GM12878 (cell line): Measurements from ENCODE around the gene SLC13A3. TPM values are rescaled to one million over a fixed set of nuclear protein-coding genes. Genes with fewer than 3 reads are reported as not detected.
A peak's percentile ranks its signal among the peaks of the same experiment; 100 is the strongest.

Experiments used
- ASH2L ChIP-seq: fragments of 300-600, 200-600 bp; sonication (generic); IDR thresholded peaks from 2 replicates; pipeline ENCODE4 v1.6.1; 2017; ENCODE audit warnings: low read depth, mild to moderate bottlenecking, borderline replicate concordance
- BACH1 ChIP-seq: fragments of 450-650 bp; IDR thresholded peaks from 2 replicates; pipeline ENCODE4 v1.6.1; 2017; ENCODE audit warnings: mild to moderate bottlenecking, borderline replicate concordance
- BHLHE40 ChIP-seq, 2 experiments: fragments of 450-650 bp in 1 of 2; IDR thresholded peaks; 2 replicates each; pipeline ENCODE4 v1.6.1; 2011 to 2017; ENCODE audit warnings: low read depth in 2 of 2, borderline replicate concordance in 1 of 2, improper control_type of control experiment in 1 of 2, low read length in 1 of 2, mild to moderate bottlenecking in 1 of 2
- BMI1 ChIP-seq: fragments of 450-650 bp; IDR thresholded peaks from 2 replicates; pipeline ENCODE4 v1.6.1; 2016; ENCODE audit warnings: mild to moderate bottlenecking, moderate library complexity, borderline replicate concordance
- CBX5 ChIP-seq: sonication (generic); IDR thresholded peaks from 2 replicates; pipeline ENCODE4 v1.6.1; 2016; ENCODE audit warnings: low read depth, moderate library complexity, mild to moderate bottlenecking, inconsistent platforms
- CHD4 ChIP-seq: fragments of 200-600 bp; sonication (generic); IDR thresholded peaks from 2 replicates; pipeline ENCODE4 v1.6.1; 2016; ENCODE audit warnings: mild to moderate bottlenecking
- EP300 ChIP-seq, 2 experiments: fragments of 150-350 bp in 1 of 2; IDR thresholded peaks; 2 replicates each; pipeline ENCODE4 v1.6.1; 2011 to 2012; ENCODE audit warnings: low read depth in 2 of 2, low read length in 2 of 2, borderline replicate concordance in 1 of 2, improper control_type of control experiment in 1 of 2, inconsistent platforms in 1 of 2; ENCODE audit not compliant: control insufficient read depth in 1 of 2
- FOS ChIP-seq: IDR thresholded peaks from 3 replicates; pipeline ENCODE4 v1.6.1; 2011; ENCODE audit warnings: borderline replicate concordance; ENCODE audit not compliant: insufficient read length; ENCODE audit errors: extremely low read depth
- FOXK2 ChIP-seq: fragments of 450-650 bp; IDR thresholded peaks from 2 replicates; pipeline ENCODE4 v1.6.1; 2017; ENCODE audit warnings: mild to moderate bottlenecking, moderate library complexity
- IKZF2 ChIP-seq, 2 experiments: fragments of 450-650 bp; IDR thresholded peaks; 2 replicates each; pipeline ENCODE4 v1.6.1; 2017; ENCODE audit warnings: mild to moderate bottlenecking in 2 of 2, moderate library complexity in 2 of 2
- MEF2B ChIP-seq: fragments of 450-650 bp; IDR thresholded peaks from 2 replicates; pipeline ENCODE4 v1.6.1; 2018; ENCODE audit warnings: mild to moderate bottlenecking, moderate library complexity; ENCODE audit not compliant: partially characterized antibody, poor library complexity, severe bottlenecking
- NFIC ChIP-seq: IDR thresholded peaks from 2 replicates; pipeline ENCODE4 v1.6.1; 2012; ENCODE audit warnings: low read depth, mild to moderate bottlenecking, inconsistent platforms, low read length, moderate library complexity
- NRF1 ChIP-seq: conservative IDR thresholded peaks from 2 replicates; pipeline ENCODE4 v1.6.1; 2011; ENCODE audit warnings: mild to moderate bottlenecking, low read depth, low read length, improper control_type of control experiment
- PAX8 ChIP-seq: fragments of 450-650 bp; IDR thresholded peaks from 2 replicates; pipeline ENCODE4 v1.6.1; 2017; ENCODE audit warnings: mild to moderate bottlenecking, moderate library complexity
- POLR2A ChIP-seq: IDR thresholded peaks from 2 replicates; pipeline ENCODE4 v1.6.1; 2011; ENCODE audit warnings: low read depth, mild to moderate bottlenecking, low read length
- POLR2AphosphoS2 ChIP-seq: IDR thresholded peaks from 2 replicates; pipeline ENCODE4 v1.6.1; 2011; ENCODE audit warnings: low read depth, mild to moderate bottlenecking, low read length, improper control_type of control experiment, moderate library complexity
- POU2F2 ChIP-seq: IDR thresholded peaks from 3 replicates; pipeline ENCODE4 v1.6.1; 2011; ENCODE audit warnings: low read depth, mild to moderate bottlenecking, low read length, borderline replicate concordance
- RUNX3 ChIP-seq: IDR thresholded peaks from 2 replicates; pipeline ENCODE4 v1.6.1; 2012; ENCODE audit warnings: low read length, inconsistent platforms
- TBL1XR1 ChIP-seq: IDR thresholded peaks from 2 replicates; pipeline ENCODE4 v1.6.1; 2012; ENCODE audit warnings: low read depth, low read length, improper control_type of control experiment
- YY1 ChIP-seq: IDR thresholded peaks from 2 replicates; pipeline ENCODE4 v1.6.1; 2011; ENCODE audit warnings: low read depth, mild to moderate bottlenecking, low read length
- ZNF622 ChIP-seq: fragments of 450-650 bp; IDR thresholded peaks from 2 replicates; pipeline ENCODE4 v1.6.1; 2017; ENCODE audit warnings: mild to moderate bottlenecking, inconsistent platforms
- polyA plus RNA-seq, 11 experiments: library from polyadenylated mRNA; depleted of rRNA in 4 of 11; unstranded in 6 of 11; stranded (reverse) in 5 of 11; fragments of >200 nt; fragmentation: Nextera tagmentation in 4 of 11; fragmentation: Illumina TruSeq in 1 of 11; extraction: Ambion mirVana in 4 of 11; extraction: Trizol in 1 of 11; gene quantifications; 1 replicate in 1 of 11; 2 replicates in 10 of 11; pipeline versions ENCODE4 v1.2.1 to v1.2.3, GENCODE V29; 2011 to 2016; ENCODE audit warnings: inconsistent platforms in 2 of 11, missing spikeins in 2 of 11, low read depth in 1 of 11
- total RNA-seq, 4 experiments: library from RNA; depleted of rRNA in 3 of 4; stranded (reverse); fragments of >200 nt in 3 of 4; fragmentation: Illumina TruSeq in 1 of 4; extraction: Trizol in 1 of 4; gene quantifications; 2 replicates each; pipeline versions ENCODE4 v1.2.1 to v1.2.3, GENCODE V29; 2013 to 2021
- TF ChIP-seq, protein P1 (sequence below): IDR thresholded peaks from 2 replicates; pipeline ENCODE4 v1.6.1; 2011; ENCODE audit warnings: low read depth, mild to moderate bottlenecking, low read length, moderate library complexity, borderline replicate concordance; ENCODE audit errors: extremely low read depth
- TF ChIP-seq, protein P2 (sequence below): fragments of 150-350 bp; IDR thresholded peaks from 2 replicates; pipeline ENCODE4 v1.6.1; 2014; ENCODE audit warnings: mild to moderate bottlenecking, low read depth, low read length
- TF ChIP-seq, protein P3 (sequence below): fragments of 450-650 bp; IDR thresholded peaks from 2 replicates; pipeline ENCODE4 v1.6.1; 2018; ENCODE audit warnings: borderline replicate concordance, mild to moderate bottlenecking; ENCODE audit not compliant: partially characterized antibody
- TF ChIP-seq, protein P4 (sequence below): fragments of 450-650 bp; conservative IDR thresholded peaks from 2 replicates; pipeline ENCODE4 v1.6.1; 2017; ENCODE audit warnings: mild to moderate bottlenecking, moderate library complexity

SLC13A3 gene
- total and polyA plus RNA-seq, 10 of the 15 experiments (the other 5 are each of a cell fraction or from before 2014, with no cell fraction given): 0.03 to 0.76 (median 0.07) TPM; not detected in 4

DNA sequence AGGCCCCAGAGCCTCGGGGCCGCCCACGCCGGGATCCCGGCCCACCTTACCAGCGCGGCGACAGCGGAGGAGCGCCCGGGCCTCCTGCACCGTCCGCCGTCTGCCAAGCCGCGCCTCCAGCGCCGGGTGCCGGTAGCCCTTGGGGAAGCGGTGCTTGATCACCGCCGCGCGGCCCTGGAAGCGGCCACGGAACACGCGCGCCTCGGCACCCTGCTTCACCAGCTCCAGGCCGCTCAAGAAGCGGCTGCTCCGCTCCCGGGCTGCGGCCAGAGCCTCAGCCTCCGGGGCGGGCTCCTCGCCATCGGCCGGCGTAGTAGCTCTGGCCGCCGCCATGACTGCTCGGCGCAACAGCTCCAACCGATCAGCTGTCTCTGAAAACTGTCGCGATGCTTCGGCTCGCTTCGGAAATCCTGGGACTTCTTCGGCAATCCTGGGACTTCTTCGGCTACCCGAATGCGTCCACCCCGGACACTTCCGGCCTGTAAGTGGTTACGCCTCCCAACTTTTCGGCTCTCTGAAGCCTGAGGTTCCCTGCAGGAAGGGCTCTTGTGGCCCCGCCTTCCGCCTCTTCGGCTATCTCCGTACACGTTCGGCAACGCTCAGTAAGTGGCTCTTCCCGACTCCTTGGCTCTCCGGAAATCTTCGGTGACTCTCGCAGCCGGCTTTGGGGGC, 38.0 kb upstream of the SLC13A3 start, which contains the start of gene TP53RK (continued):
- TF ChIP-seq ASH2L (no peak), BACH1 (no peak), NFIC (no peak), ZNF622 (no peak), RUNX3 (0 out of 2 replicates have a peak, but pooled peaks have one; percentile 33), BMI1 (no peak), POU2F2 (peak; percentile 32; the same call in 1 of the 3 replicates), NRF1 (no peak), EP300 (IDR thresholded peaks at IDR 0.05; ENCODE audit: borderline replicate concordance in 1 of 2, control insufficient read depth in 1 of 2, low read depth in 2 of 2, low read length in 2 of 2) (no peak), IKZF2 (IDR thresholded peaks at IDR 0.05) (peak; percentile 72 to 81), PAX8 (no peak), FOXK2 (peak; percentile 10; the same call in 1 of the 2 replicates), MEF2B (peak; percentile 42), POLR2A (peak; percentile 87), BHLHE40 (IDR thresholded peaks at IDR 0.05; ENCODE audit: borderline replicate concordance in 1 of 2, low read depth in 2 of 2, low read length in 1 of 2) (peak in 1 of 2 experiments; percentile 40; a peak in 2 of 4 replicates), FOS (no peak), TBL1XR1 (no peak), YY1 (peak; percentile 95), POLR2AphosphoS2 (no peak), CBX5 (0 out of 2 replicates have a peak, but pooled peaks have one; percentile 27), CHD4 (no peak)
- TF ChIP-seq, protein P1, sequence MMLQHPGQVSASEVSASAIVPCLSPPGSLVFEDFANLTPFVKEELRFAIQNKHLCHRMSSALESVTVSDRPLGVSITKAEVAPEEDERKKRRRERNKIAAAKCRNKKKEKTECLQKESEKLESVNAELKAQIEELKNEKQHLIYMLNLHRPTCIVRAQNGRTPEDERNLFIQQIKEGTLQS: no peak
- TF ChIP-seq, protein P2, sequence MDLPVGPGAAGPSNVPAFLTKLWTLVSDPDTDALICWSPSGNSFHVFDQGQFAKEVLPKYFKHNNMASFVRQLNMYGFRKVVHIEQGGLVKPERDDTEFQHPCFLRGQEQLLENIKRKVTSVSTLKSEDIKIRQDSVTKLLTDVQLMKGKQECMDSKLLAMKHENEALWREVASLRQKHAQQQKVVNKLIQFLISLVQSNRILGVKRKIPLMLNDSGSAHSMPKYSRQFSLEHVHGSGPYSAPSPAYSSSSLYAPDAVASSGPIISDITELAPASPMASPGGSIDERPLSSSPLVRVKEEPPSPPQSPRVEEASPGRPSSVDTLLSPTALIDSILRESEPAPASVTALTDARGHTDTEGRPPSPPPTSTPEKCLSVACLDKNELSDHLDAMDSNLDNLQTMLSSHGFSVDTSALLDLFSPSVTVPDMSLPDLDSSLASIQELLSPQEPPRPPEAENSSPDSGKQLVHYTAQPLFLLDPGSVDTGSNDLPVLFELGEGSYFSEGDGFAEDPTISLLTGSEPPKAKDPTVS: no peak
- TF ChIP-seq, protein P3, sequence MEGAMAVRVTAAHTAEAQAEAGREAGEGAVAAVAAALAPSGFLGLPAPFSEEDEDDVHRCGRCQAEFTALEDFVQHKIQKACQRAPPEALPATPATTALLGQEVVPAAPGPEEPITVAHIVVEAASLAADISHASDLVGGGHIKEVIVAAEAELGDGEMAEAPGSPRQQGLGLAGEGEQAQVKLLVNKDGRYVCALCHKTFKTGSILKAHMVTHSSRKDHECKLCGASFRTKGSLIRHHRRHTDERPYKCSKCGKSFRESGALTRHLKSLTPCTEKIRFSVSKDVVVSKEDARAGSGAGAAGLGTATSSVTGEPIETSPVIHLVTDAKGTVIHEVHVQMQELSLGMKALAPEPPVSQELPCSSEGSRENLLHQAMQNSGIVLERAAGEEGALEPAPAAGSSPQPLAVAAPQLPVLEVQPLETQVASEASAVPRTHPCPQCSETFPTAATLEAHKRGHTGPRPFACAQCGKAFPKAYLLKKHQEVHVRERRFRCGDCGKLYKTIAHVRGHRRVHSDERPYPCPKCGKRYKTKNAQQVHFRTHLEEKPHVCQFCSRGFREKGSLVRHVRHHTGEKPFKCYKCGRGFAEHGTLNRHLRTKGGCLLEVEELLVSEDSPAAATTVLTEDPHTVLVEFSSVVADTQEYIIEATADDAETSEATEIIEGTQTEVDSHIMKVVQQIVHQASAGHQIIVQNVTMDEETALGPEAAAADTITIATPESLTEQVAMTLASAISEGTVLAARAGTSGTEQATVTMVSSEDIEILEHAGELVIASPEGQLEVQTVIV: peak; percentile 39
- TF ChIP-seq, protein P4, sequence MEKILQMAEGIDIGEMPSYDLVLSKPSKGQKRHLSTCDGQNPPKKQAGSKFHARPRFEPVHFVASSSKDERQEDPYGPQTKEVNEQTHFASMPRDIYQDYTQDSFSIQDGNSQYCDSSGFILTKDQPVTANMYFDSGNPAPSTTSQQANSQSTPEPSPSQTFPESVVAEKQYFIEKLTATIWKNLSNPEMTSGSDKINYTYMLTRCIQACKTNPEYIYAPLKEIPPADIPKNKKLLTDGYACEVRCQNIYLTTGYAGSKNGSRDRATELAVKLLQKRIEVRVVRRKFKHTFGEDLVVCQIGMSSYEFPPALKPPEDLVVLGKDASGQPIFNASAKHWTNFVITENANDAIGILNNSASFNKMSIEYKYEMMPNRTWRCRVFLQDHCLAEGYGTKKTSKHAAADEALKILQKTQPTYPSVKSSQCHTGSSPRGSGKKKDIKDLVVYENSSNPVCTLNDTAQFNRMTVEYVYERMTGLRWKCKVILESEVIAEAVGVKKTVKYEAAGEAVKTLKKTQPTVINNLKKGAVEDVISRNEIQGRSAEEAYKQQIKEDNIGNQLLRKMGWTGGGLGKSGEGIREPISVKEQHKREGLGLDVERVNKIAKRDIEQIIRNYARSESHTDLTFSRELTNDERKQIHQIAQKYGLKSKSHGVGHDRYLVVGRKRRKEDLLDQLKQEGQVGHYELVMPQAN: peak; percentile 88
